Adrenal gland (tissue), 5 donors: ENCODE measurements around the gene LARGE1.

ENCODE experiments used
- POLR2A ChIP-seq, 2 donors: fragments of 450-650 bp; IDR thresholded peaks; one replicate each; pipeline ENCODE4 v1.6.1; 2017; ENCODE audit warnings: antibody characterized with exemption in 2 of 2, mild to moderate bottlenecking in 2 of 2, moderate library complexity in 1 of 2
- TF ChIP-seq, protein P1 (sequence below), 6 experiments: fragments of 450-650 bp in 4 of 6; fragments of 200-600 bp in 2 of 6; sonication (generic) in 1 of 6; IDR thresholded peaks; 1 replicate in 5 of 6; 2 replicates in 1 of 6; pipeline versions ENCODE4 v1.5.1 to v1.8.0; 2016 to 2021; ENCODE audit warnings: antibody characterized with exemption in 6 of 6, mild to moderate bottlenecking in 2 of 6, moderate library complexity in 1 of 6
- donor health status: DM: no; HTN: no; CAD: no.

GRCh38 chr22:33806191-33806590 is 114.1 kb downstream of the LARGE1 start:
- TF ChIP-seq POLR2A (IDR thresholded peaks at IDR 0.05): no peak
- TF ChIP-seq, protein P1, sequence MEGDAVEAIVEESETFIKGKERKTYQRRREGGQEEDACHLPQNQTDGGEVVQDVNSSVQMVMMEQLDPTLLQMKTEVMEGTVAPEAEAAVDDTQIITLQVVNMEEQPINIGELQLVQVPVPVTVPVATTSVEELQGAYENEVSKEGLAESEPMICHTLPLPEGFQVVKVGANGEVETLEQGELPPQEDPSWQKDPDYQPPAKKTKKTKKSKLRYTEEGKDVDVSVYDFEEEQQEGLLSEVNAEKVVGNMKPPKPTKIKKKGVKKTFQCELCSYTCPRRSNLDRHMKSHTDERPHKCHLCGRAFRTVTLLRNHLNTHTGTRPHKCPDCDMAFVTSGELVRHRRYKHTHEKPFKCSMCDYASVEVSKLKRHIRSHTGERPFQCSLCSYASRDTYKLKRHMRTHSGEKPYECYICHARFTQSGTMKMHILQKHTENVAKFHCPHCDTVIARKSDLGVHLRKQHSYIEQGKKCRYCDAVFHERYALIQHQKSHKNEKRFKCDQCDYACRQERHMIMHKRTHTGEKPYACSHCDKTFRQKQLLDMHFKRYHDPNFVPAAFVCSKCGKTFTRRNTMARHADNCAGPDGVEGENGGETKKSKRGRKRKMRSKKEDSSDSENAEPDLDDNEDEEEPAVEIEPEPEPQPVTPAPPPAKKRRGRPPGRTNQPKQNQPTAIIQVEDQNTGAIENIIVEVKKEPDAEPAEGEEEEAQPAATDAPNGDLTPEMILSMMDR (IDR thresholded peaks at IDR 0.05): no peak
